Osteocyte (in vitro differentiated cells): ENCODE data around the gene FREM3. TPM values are rescaled to one million over a fixed set of nuclear protein-coding genes. Genes with fewer than 3 reads are reported as not detected.

Experiments
- DNase-seq: peaks from one replicate; pipeline ENCODE4 v3.0.0; 2021; ENCODE audit warnings: mixed read lengths; ENCODE audit not compliant: unreplicated experiment; ENCODE audit errors: extremely low spot score
- H3K27ac Mint-ChIP-seq: one replicate; pipeline ENCODE4 v1.8.0; 2021; ENCODE audit warnings: mild to moderate bottlenecking, mixed read lengths; ENCODE audit not compliant: unreplicated experiment
- H3K27me3 Mint-ChIP-seq: one replicate; pipeline ENCODE4 v1.8.0; 2021; ENCODE audit warnings: mixed read lengths; ENCODE audit not compliant: unreplicated experiment
- H3K36me3 Mint-ChIP-seq: one replicate; pipeline ENCODE4 v1.8.0; 2021; ENCODE audit warnings: mixed read lengths; ENCODE audit not compliant: unreplicated experiment
- H3K4me1 Mint-ChIP-seq: one replicate; pipeline ENCODE4 v1.8.0; 2021; ENCODE audit warnings: mixed read lengths; ENCODE audit not compliant: unreplicated experiment
- H3K4me3 Mint-ChIP-seq: one replicate; pipeline ENCODE4 v1.8.0; 2021; ENCODE audit warnings: mild to moderate bottlenecking, moderate library complexity, mixed read lengths; ENCODE audit not compliant: unreplicated experiment
- H3K9me3 Mint-ChIP-seq: one replicate; pipeline ENCODE4 v1.8.0; 2021; ENCODE audit warnings: mixed read lengths; ENCODE audit not compliant: unreplicated experiment
- CTCF ChIP-seq: fragments of 200-600 bp; sonication (generic); IDR thresholded peaks from 2 replicates; pipeline ENCODE4 v1.5.0; 2021; ENCODE audit warnings: antibody characterized with exemption, mild to moderate bottlenecking, moderate library complexity
- total RNA-seq: library from RNA; stranded (reverse); gene quantifications from 2 replicates; pipeline ENCODE4 v1.2.1, GENCODE V29; 2021

Gene FREM3
- total RNA-seq, 1 donor from 2014 or later = not detected

GRCh38 chr4:143586080-143586479 is 114.4 kb downstream of the FREM3 start:
- Mint-ChIP-seq H3K36me3 (peaks cover 17% of the 10 kb centered on the region), H3K27ac (peak overlapping the region; percentile 95), H3K4me1 (peaks cover 15% of the 10 kb centered on the region), H3K4me3 (peak overlapping the region; percentile 43), H3K27me3 (no peaks in the 10 kb centered on the region), H3K9me3 (peaks cover 24% of the 10 kb centered on the region)
- no peak for DNase-seq
- TF ChIP-seq CTCF = no peak

GRCh38 chr4:143585548-143585947 is 114.9 kb downstream of the FREM3 start:
- peak overlapping the region; percentile 95 for H3K27ac Mint-ChIP-seq
- H3K9me3 Mint-ChIP-seq = peaks cover 24% of the 10 kb centered on the region
- no peaks in the 10 kb centered on the region for H3K27me3 Mint-ChIP-seq
- no peak for TF ChIP-seq CTCF
- peaks cover 17% of the 10 kb centered on the region for H3K36me3 Mint-ChIP-seq
- peaks cover 15% of the 10 kb centered on the region for H3K4me1 Mint-ChIP-seq
- no peak for DNase-seq
- H3K4me3 Mint-ChIP-seq = no peak overlapping the region

- DNase-seq = no peak
- Mint-ChIP-seq H3K4me1 (peaks cover 11% of the 10 kb centered on the region), H3K4me3 (no peak overlapping the region), H3K27me3 (no peaks in the 10 kb centered on the region), H3K36me3 (peaks cover 15% of the 10 kb centered on the region), H3K9me3 (peaks cover 20% of the 10 kb centered on the region), H3K27ac (no peak overlapping the region)
- no peak for TF ChIP-seq CTCF
These were observed 119.0 kb downstream of the FREM3 start for GRCh38 chr4:143581331-143581946.

- no peak overlapping the region for H3K27ac Mint-ChIP-seq
- no peaks in the 10 kb centered on the region for H3K4me1 Mint-ChIP-seq
- H3K36me3 Mint-ChIP-seq = no peaks in the 10 kb centered on the region
- no peaks in the 10 kb centered on the region for H3K9me3 Mint-ChIP-seq
- no peak overlapping the region for H3K4me3 Mint-ChIP-seq
- no peaks in the 10 kb centered on the region for H3K27me3 Mint-ChIP-seq
- TF ChIP-seq CTCF = no peak
- no peak for DNase-seq
These were observed 125.1 kb downstream of the FREM3 start for GRCh38 chr4:143575331-143575730.

DNA sequence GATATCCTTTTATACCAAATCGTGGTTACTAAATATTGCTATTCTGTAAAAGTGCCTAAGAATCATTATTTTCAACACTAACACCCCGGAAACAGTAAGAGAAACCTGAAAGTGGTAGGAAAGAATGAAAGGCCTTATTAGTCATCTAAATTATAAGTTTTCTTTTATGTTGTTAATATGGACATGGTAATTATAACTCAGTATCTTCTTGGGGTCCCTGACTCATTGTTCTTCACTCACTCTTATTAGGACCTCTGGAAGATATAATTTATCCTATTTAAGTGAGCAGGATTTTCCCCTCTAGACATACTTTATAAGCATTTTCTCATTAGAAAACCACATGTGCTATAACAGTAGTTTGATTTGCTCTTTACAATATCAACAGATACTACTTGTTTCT is 136.0 kb downstream of the FREM3 start:
- Mint-ChIP-seq H3K9me3 (peaks cover 12% of the 10 kb centered on the region), H3K4me1 (no peaks in the 10 kb centered on the region), H3K36me3 (no peaks in the 10 kb centered on the region), H3K27me3 (peaks cover 2% of the 10 kb centered on the region), H3K4me3 (no peak overlapping the region), H3K27ac (no peak overlapping the region)
- DNase-seq = no peak
- no peak for TF ChIP-seq CTCF
